Measurements from ENCODE around the gene SLC23A2. TPM values are rescaled to one million over a fixed set of nuclear protein-coding genes. Genes with fewer than 3 reads are reported as not detected.

The SLC23A2 gene
- total RNA-seq, 4 donors from 2014 or later, result 2.6 to 3.6 (median 3.1) TPM

GRCh38 chr20:4891190-4891763 lies 110.0 kb downstream of the SLC23A2 start:
- Histone ChIP-seq H3K27me3 (no peaks in the 10 kb centered on the region), H3K4me1 (no peaks in the 10 kb centered on the region), H3K27ac (no peak overlapping the region), H3K36me3 (no peaks in the 10 kb centered on the region), H3K9me3 (no peaks in the 10 kb centered on the region), H3K4me3 (no peak overlapping the region)
- DNase-seq (no peak), ATAC-seq (no peak)
- TF ChIP-seq POLR2A (IDR thresholded peaks at IDR 0.05) (no peak), CTCF (IDR thresholded peaks at IDR 0.05 in 4 of 5, conservative IDR thresholded peaks at IDR 0.05 in 1 of 5) (no peak)
- in situ Hi-C loops (cut with MboI; ENCODE audit: low sequenced_read_pairs in 4 of 4), result no loop called here
- intact Hi-C loops (cut with DNase I; ENCODE audit: low total_unique reads), result no loop called here

GRCh38 chr20:4889446-4889845 lies 111.9 kb downstream of the SLC23A2 start:
- no peaks in the 10 kb centered on the region for H3K9me3 ChIP-seq
- in situ Hi-C loops (cut with MboI; ENCODE audit: low sequenced_read_pairs in 4 of 4), result no loop called here
- no peak for TF ChIP-seq POLR2A (IDR thresholded peaks at IDR 0.05)
- TF ChIP-seq CTCF (IDR thresholded peaks at IDR 0.05 in 4 of 5, conservative IDR thresholded peaks at IDR 0.05 in 1 of 5), result no peak
- DNase-seq (no peak), ATAC-seq (no peak)
- no peak overlapping the region for H3K27ac ChIP-seq
- no peaks in the 10 kb centered on the region for H3K4me1 ChIP-seq
- H3K27me3 ChIP-seq, result no peaks in the 10 kb centered on the region
- no peak overlapping the region for H3K4me3 ChIP-seq
- no peaks in the 10 kb centered on the region for H3K36me3 ChIP-seq
- intact Hi-C loops (cut with DNase I; ENCODE audit: low total_unique reads), result no loop called here

GRCh38 chr20:4887586-4887985 lies 113.7 kb downstream of the SLC23A2 start:
- ATAC-seq, result no peak
- DNase-seq, result no peak
- no peaks in the 10 kb centered on the region for H3K36me3 ChIP-seq
- in situ Hi-C loops (cut with MboI; ENCODE audit: low sequenced_read_pairs in 4 of 4), result no loop called here
- intact Hi-C loops (cut with DNase I; ENCODE audit: low total_unique reads), result no loop called here
- TF ChIP-seq CTCF (IDR thresholded peaks at IDR 0.05 in 4 of 5, conservative IDR thresholded peaks at IDR 0.05 in 1 of 5), result no peak
- TF ChIP-seq POLR2A (IDR thresholded peaks at IDR 0.05), result no peak
- H3K9me3 ChIP-seq, result no peaks in the 10 kb centered on the region
- no peak overlapping the region for H3K4me3 ChIP-seq
- H3K27ac ChIP-seq, result no peak overlapping the region
- H3K27me3 ChIP-seq, result no peaks in the 10 kb centered on the region
- H3K4me1 ChIP-seq, result no peaks in the 10 kb centered on the region

GRCh38 chr20:4886771-4887527 lies 114.4 kb downstream of the SLC23A2 start:
- no peaks in the 10 kb centered on the region for H3K36me3 ChIP-seq
- H3K4me3 ChIP-seq, result no peak overlapping the region
- H3K4me1 ChIP-seq, result no peaks in the 10 kb centered on the region
- no peak for DNase-seq
- no peaks in the 10 kb centered on the region for H3K27me3 ChIP-seq
- no peak for ATAC-seq
- H3K9me3 ChIP-seq, result no peaks in the 10 kb centered on the region
- in situ Hi-C loops (cut with MboI; ENCODE audit: low sequenced_read_pairs in 4 of 4), result no loop called here
- no peak overlapping the region for H3K27ac ChIP-seq
- TF ChIP-seq CTCF (IDR thresholded peaks at IDR 0.05 in 4 of 5, conservative IDR thresholded peaks at IDR 0.05 in 1 of 5) (no peak), POLR2A (IDR thresholded peaks at IDR 0.05) (no peak)
- intact Hi-C loops (cut with DNase I; ENCODE audit: low total_unique reads), result no loop called here
